HG03521 (cell line): Measurements from ENCODE around the gene ABLIM2.

ENCODE experiments used
- ATAC-seq: cut with Tn5 transposase; IDR thresholded peaks from one replicate; pipeline ENCODE4 v1.9.1; 2021; ENCODE audit warnings: mild to moderate bottlenecking, moderate library complexity; ENCODE audit not compliant: unreplicated experiment

The ABLIM2 gene

DNA sequence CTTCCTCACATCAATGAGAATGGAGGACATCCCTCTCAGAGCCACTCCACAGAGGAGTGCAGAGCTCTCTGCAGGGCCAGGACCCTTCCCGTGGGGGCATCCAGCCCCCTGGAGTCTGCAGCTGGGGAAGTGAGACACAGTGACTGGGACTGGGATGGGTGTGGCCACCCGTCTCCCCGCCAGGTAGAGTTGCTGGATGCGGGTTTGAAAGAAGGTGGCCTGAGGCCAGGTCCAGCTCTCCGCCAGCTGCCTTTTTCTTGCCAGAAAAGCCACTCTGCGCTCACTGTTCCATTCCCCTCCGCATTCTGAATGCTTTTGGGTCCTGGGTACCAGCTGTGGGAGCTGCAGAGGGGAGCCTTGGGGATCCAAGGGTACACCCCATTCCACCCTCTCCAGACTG is 82.6 kb downstream of the ABLIM2 start:
- ATAC-seq: no peak

DNA sequence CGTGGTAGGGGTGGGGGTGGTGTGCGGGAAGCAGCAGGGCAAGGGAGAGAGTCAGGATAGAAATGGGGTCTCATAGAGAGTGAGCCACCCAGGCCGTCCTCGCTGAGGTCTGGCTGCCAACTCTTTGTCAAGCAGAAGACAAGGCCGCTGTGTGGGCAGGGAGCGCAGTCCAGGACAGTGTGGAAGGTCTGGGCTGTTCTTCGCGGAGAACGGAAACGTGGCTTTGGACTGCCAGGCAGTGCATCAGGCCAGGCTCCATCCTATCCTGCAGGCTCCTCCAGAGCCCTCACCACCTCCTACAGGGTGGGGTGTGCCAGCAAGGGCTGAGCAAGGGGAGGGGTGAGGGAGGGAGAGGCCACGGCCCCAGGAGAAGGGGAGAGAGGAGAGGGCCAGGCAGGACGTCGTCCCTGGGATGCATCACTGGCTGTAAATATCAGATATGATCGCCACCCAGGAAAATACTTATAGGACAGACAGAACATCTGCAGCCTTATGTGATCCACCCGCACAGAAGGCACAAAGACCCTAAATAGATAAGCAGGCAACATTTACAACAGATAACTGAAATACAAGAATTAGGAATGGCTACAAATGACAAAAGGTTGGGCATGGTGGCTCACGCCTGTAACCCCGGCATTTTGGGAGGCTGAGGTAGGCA is 85.3 kb downstream of the ABLIM2 start:
- ATAC-seq: no peak

DNA sequence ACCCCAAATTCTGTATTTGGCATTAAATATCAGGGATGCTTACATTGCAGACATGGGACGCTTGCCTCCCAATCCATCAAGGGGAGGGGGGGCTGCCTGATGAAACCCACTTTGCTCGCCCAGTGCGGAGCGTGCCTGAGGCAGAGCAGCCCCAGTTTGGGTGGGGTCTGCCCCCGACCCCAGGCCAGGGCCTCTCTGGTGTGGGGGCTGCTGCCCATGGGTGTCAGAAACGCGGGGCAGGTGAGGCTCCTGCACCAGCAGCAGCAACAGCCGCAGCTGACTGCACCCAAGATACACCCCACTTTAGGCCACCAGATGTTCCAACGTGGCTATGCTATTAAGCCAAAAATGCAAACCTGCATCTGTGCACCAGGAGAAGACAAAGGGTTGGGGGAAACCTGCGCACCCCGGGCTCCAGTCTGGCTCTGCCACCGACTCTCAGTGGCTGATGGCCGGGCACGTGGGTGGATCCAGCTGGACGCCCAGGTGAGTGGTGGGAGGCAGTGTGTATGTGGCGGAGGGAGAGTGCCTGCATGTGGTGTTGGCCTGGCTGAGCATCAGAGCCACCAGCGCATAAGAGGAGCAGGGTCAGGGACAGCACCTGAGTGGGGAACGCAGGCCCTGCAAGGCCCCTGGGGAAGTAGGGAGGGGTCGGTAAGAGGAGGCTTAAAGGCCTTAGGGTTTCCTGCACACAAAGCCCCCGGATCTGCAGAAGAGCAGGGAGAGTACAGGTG is 86.2 kb downstream of the ABLIM2 start:
- no peak for ATAC-seq

DNA sequence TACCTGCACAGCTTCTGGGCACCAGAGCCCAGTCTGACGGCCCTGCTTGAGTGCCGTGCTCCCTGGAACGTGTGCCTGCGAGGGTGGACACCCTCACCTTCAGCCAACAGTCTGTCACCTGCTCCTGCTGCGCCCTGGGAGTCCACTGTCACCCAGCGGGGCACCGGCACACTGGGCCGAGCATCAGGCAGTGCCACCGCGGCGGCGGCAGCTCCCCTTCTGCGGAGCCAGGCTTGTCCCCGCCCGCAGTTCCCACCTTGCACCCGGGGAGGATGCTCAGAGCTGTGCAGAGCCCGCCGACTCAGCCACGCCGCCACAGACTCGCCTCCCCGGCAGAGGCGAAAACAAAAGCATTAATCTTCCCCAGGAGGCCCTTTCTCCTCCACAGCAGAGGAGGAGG is 86.8 kb downstream of the ABLIM2 start:
- no peak for ATAC-seq

DNA sequence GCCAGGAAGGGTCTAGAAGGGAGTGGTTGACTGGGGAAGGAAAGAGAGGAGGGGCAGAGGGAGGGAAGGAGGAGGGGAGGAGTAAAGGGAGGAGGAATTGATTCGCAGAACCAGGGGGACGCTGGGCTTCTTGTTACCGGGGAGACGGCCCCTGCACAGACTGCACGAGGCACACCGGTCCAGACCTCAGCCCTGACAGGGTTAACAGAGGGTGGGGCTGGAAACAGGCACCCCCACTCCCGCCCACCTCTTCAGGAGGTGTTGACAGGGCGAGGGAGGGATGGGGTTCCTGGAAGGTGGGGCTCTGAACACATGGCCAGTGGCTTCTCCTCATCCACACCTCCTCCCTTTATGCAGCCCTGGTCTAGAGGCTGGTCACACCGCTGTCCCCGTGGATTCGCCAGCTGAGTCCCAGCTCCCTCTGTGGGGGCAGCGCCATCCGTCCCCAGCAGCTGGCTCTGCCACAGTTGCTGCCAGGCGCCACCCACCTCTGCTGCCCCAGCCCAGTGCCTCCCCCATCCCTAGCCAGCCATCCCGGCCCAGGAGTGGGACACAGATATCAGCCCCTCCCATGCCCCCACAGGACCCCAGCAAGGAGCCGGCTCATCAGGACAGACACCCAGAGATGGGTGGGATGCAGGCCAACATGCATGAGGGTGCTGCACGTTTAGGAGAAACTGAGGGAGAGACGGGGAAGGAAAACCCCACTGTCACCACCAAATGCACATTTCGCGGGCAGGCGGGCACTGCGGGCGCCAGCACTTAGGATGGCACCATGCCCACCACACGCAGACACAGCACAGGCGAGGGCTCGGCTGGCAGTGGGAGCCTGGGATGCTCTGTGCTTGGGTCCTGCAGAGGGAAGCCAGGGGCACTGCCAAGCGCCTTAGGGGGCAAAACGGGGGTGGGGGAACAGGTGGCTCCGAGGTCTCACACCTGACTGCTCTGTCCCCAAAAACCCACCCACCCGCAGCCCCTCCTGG is 87.6 kb downstream of the ABLIM2 start:
- no peak for ATAC-seq

DNA sequence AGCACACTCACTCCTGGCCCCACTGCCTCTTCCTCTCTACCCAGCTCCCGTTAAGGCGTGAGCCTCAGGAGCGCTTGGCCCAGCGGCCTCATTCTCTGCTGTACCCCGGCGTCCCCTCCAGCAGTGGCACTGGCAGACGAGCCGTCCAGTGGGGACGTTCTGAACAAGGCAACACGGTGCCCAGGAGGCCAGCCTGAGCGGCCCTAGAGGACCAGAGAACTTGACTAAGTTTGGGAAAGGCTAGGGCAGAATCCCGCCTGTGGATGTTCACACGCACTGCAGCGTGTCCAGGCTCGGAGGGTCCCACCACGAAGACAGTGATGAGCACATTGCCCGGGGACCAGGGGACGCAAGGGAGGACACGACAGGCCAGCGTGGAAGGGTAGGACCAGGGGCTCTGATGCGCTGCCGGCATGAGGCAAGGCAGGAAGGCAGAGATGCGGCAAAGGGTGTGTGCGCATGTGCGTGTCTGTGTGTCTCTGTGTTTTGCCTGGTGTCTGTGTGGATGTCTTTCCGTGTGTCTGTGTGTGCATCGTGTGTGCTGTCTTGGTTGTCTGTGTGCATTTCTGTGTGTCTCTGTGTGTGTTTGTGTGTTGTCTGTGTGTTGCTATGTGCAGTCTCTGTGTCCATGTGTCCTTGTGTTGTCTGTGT is 89.4 kb downstream of the ABLIM2 start:
- no peak for ATAC-seq

DNA sequence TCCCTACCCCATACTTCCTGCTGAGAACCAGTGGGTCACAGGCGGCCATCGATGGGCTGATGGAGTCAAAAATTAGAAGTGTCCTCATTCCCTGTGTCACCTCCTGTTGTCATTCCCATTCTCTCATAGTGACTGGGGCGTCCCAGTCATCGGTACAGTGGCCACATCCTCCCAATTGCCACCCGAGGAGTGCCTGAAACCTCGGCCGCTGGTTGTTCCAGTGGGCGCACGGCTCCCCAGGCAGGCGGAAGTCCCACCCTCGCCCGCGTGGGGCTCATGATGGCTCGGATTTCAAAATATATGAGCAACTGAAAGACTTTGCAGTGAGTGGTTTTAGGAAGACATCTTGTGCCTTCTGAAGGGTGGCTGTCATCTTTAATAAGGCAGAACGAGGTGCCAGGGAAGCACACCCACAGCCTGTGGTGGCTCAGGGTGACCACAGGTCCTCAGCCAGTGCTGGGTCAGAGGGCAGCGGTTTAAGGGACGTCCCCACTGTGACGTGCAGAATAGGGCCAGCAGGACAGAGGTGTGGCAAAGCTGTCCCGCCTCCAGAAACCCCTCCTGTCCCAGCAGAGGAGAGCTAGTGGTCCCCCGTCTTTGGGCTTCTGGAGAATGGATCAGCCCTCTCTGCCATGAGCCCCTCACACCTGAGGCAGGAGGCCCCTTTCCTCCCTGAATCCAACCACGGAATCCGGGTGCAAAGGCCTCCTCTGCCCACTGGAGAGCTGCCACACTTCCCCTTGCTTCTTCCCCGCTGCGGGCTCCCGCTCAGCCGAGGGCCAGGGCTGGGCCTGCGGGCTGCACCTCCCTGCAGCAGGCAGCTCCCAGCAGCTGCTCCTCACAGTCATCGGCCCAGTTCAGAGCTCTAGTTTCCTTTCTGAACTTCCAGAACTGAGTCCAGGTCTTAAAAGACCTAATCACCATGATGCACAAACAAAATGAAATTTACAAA is 90.4 kb downstream of the ABLIM2 start:
- no peak for ATAC-seq

DNA sequence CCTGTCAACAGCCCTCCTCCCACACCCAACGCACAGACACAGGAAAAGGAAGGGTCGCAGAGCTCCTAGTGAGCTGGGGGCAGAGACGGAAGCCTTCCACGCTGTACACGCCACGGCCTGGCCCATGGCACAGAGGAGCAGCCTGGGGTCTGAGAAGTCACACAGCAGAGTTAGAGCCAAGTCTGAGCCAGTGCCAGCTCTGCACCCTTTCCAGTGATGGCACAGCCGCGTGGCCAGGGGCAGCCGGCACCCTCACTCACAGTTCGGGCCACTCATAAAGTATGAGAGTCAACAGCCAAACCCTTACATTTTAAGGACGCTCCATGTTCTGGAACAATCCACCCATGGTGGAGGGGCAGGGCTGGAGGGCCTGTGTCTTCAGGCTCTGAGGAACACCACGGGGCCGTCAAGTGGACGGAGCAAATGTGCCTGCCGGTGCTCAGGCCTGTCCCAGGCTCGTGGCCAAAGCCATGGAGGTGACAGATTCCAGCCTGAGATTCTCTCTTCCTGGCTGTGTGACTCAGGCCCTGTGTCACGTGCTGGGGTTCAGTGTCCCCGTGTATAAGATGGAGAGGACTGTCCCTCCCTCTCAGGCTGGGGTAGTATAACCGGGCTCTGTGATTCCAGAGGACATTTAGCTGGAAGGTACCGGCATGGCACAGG is 91.2 kb downstream of the ABLIM2 start:
- ATAC-seq: no peak

DNA sequence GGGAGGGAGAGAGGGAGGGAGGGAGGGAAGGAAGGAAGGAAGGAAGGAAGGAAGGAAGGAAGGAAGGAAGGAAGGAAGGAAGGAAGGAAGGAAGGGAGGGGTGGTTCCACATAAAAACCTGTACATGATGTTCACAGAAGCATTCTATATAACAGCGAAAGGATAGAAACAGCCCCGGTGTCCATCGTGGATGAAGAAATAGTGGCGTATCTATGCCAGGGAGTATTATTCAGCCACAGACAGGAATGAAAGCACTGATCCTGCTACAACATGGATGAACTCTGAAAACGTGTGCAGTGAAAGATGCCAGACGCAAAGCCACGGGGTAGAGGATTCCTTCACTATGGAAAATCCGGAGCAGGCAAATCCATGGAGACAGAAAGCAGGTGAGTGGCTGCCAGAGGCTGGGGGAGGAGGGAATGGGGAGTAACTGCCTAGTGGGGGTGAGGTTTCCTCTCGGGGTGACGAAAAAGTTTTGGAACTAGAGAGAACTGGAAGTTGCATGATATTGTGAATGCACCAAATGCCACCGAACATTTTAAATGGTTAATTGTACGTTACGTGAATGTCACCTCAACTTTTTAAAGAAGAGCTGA is 92.2 kb downstream of the ABLIM2 start:
- no peak for ATAC-seq

DNA sequence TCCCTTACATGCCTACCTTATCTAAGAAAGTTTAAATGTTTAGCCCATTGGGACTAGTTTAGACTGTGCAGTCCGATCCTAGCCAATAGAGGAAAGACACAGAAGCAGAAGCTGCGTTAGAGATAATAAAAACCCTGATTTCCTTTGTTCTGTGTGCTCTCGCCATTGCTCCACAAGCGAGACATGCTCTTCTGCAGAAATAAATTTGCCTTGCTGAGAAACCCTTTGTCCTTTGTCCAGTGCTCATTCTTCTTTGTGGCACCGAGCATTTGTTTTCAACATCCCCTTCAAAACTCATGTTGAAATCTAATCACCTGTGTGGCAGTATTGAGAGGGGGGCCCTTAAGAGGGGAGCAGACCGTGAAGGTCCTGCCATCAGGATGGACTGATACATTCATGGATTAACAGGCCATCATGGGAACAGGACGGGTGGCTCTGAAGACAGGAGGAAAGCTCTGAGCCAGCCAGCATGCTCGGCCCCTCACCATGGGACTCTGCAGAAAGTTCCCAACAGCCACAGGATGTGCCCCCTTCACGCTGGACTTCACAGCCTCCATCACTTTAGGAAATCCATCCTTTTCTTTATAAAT is 94.5 kb downstream of the ABLIM2 start:
- ATAC-seq: no peak

DNA sequence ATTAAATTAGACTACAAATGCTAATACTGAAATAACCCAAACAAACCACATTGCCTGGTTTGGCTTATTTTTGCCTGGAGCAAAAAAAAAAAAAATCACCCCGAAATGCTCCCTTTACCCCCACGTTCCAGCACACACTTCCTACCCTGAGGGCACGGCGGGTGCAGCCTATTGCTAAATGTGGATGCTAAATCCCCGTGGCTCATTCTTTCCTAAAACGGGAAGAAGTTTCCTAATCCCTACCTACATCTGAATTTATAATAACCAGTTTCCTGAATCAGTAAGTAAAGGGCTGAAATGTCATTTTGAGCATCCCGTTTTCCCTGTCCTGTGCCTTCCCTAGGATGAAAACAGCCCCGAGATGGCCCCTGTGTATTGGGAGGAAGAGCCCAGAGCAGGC is 97.0 kb downstream of the ABLIM2 start:
- ATAC-seq: no peak

DNA sequence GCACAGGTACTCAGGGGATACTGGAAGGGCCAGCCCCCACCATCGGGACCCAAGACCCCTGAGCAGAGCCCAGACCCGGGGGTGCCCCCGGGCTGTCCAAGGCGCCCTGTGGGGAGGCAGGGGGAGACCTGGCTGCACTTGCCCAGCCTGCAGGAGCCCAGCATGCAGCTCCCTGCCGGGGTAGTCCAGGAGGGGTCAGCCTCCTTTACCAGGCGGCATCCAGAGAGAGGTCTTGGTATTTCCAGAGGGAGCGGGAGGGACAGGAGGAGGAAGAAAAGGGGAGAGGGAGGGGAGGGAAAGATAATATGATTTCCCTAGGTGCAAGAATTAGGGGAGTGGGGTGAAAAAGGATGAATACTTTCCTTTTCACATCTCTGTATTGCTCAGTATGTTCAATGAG is 97.5 kb downstream of the ABLIM2 start:
- no peak for ATAC-seq

DNA sequence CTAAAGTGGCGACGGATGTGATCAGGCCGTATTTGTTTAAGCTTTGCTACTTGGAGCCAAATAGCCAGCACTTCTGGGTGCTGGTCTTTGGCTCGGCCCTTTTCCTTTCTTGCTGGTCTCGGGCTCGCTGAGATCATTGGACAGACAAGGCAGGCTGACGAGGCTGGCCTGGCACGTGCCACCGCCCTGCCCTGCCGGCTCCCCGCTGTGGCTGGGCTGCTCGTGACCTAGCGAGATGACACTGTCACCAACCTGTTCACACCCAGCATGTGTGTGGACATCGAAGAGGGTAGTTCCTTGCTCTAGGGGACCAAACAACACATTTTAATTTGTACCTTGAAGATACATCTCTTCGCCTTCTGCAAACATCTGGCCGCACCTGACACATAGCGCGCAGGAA is 98.0 kb downstream of the ABLIM2 start:
- ATAC-seq: no peak

DNA sequence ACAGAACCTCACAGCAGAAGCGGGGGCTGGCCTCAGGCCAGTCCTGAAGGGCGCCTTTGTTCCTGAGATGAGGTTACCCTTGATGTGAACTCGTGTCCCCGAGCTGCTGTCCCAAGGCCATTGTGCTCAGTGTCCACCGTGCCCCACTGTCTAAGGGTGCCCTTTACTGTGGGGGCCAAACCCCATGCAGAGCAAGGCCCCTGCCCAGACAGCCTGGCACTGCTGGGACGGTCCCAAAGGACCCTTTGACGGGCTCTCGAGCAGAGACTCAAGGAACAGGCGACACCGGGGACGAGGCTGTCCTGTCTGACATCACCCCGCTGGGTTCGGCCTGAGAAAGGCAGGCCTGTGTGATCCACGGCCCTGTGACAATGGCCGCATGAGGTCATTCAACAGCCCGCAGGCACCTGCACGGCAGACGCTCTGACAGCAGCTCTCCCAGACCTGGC is 100.6 kb downstream of the ABLIM2 start:
- no peak for ATAC-seq

DNA sequence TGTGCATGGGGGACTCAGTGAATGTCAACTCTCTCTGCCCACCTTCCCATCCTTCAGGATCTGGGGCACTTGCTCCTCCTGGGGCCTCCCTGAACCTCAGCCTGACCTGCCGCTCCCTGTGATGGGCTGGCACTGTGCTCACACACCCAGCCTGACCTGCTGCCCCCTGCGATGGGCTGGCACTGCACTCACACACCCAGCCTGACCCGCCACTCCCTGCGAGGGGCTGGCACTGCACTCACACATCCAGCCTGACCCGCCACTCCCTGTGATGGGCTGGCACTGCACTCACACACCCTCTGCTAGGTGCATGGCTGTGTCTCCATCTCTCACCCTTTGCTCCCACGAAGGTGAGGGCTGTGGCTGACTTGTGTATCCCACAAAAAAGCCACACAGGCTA is 103.4 kb downstream of the ABLIM2 start:
- ATAC-seq: no peak

DNA sequence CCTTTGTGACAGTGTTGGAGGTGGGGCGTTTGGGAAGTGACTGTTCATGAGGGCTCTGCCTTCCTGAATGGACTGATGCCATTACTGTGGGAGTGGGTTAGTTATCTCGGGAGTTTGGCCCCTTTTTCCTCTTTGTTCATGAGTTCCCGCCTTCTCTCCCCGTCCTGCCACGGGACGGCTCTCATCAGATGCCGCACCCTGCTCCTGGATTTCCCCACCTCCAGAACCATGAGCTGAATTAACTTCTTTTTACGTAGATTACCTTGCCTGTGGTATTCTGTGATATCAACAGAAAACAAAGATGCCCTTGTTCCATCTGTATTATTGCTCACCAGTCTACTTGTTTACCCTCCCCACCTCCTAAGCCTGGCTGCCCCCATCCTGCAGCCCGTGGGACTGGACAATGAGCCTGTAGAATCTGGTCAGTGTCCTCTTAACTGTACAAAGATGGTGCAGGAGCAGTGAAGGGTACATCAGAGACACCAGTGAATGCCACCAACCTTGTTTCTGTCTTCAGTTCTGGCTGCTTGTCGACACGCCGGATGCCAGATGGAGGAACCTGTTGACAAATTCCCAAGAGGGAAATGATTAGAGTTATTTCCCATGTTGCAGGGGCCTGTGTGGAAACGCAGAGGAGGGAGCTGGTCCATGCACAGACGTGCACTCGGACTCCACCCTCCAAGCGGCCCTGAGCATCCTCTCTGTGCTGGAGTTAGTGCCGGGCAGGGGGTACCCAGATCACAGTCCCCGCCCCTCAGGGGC is 104.7 kb downstream of the ABLIM2 start:
- no peak for ATAC-seq

DNA sequence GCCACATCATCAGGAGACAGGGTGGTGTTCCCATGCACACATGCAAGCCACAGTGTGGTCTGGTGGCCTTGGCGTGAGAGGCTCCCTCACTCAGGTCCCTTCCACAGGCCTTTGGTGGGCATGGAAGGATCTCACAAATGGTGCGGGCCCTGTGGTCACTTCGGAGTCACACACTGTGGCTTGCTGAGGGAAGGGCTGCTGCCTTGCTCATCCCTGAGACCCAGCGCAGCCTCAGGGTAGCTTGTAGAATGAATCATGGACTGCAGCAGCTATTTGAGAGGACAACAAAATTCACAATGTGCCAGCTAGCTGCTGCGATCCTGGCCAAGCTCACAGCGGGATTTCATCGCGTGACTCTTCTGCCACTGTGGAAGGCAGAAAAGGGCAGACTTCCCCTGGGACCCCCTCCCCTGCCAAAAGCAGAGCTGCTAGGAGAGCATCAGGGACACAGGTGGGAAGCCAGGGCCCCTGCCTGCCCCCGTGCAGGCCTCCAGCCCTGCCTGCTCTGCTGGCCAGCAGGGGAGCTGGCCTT is 106.4 kb downstream of the ABLIM2 start:
- no peak for ATAC-seq

DNA sequence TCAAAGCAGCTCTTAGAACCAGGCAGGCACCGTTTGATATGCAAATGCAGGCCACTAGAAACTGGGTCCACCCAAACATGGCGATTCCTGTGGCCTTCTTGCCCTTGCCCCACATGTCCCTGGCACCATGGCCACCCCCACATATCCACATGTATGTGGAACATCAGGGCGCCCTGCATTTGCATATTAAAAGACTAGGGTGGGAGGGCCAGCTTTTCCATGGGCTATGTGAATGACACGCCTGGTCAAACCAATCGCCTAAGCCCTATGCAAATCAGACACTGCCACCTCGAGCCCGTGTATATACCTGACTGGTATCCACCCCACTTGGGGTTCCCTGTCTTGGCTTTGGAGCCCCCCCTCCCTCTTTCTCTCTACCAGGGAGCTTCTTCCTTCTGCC is 107.0 kb downstream of the ABLIM2 start:
- ATAC-seq: no peak
